IPS-11a (cell line): ENCODE data around the gene FBXW4.

Source experiments
- H3K4me3 ChIP-seq: one replicate; pipeline ENCODE4 v1.5.1; 2013; ENCODE audit warnings: low read depth, low read length, control low read depth

FBXW4 gene

DNA sequence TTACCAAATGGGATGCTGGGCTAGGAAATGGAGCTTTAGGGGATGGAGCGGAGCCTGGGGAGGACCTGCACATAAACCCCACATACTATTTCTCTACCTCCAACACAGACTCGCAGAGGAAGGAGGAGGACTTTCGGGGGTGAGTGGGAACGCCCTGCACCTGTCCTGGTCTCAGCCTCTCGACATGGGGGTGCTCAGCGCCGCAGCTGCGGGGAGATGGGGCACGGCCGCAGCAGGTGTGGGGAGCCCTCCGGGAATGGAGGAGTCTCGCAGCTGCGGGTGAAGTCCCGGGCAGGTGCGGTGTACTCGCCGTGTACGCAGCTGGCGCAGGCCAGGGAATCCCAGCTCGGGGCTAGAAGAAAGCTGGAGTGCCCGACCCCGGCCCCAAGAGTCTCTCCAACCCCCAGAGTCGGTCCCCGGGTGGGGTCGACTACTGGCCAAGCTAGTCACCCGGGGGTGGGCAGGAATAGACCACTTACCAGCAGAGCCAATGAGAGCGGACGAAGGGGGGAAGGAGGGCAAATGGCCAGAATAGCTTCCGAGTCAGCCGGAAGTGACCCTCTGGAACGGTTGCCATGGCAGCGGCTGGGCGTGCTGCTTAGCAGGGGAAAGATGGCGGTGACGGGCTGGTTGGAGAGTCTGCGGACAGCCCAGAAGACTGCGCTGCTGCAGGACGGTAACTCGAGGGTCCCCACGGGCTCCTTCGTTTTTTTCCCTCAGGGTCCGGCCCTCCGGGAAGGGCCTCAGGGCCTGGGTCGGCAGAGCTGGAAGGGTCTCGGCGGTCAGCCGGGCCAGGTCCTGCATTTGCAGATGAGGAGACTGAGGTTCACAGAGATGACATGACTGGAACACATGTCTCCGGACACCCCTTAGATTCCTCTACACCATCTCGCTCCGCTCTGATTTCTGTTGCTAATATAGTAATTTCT is 107.0 kb downstream of the FBXW4 start, which contains the start of the genes DPCD and POLL:
TSS of gene DPCD (plus strand) at position 597 of the 929 bp plus-strand sequence. CDS start at position 613, 16 bp downstream.
TSS of gene POLL (minus strand) at position 533 of the 929 bp plus-strand sequence. CDS start 897 bp downstream, outside the sequence.
- peak within 1 kb of the TSS; percentile 93 for H3K4me3 ChIP-seq

DNA sequence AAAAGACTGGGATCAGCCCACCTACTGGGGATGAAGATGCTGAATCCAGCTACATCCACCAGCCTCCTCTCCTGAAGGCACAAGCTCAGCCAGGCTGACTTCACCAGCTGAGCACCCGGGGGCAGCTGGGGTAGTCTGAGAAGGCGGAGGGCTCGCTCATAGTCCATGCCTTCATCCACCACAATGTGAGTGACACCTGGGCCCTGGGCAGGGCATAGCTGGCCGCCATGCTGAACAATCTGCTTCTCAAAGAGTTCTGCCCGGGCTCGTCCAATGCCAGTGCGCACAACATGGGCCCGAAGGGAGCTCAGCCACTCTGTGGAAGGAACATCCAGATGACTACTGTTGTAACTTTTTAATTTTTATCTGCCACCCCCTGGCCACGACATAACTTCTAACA is 109.1 kb downstream of the FBXW4 start:
- no peak overlapping the region for H3K4me3 ChIP-seq

DNA sequence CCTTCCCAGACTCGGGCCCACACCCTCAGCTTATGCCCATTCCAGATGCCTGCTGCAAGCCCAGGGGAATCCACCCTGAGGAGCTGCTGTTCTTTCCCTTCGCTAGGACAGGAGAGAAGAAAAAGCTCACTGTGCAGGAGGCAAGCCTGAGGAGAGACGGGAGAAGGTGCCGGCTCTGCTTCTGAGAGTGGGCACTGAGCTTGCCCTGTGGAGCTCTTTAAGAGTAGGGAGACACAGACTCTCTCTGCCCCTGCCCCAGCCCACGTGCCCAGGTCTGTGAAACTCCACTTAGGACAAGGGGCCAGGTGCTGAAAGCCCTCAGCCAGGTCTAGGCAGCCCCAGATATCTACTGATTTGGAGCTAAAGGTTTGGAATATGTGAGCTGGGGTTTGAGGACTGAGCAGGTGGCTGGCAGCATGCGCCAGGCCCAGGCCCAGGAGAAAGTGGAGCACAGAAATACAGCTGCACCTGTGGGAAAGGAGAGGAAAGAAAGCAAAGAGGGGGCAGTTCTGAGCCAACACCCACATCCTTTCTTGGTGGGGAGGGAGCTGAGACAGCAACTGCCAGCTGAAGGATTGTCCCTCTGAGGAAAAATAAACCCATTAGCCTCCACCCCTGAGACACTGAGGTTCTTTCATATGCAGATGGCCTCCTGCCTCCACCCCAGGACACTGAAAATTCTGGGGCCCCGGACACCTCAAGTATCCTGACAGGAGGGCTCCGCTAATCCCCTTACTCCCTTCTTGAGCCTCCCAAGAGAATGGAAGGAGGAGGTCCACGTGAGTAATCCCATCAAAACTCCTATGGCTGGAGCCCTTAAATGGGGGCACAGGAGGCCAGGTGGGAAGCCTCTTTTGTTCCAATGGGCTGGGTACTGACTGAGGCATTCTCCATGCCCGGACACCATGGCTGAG is 114.2 kb downstream of the FBXW4 start:
- no peak overlapping the region for H3K4me3 ChIP-seq

DNA sequence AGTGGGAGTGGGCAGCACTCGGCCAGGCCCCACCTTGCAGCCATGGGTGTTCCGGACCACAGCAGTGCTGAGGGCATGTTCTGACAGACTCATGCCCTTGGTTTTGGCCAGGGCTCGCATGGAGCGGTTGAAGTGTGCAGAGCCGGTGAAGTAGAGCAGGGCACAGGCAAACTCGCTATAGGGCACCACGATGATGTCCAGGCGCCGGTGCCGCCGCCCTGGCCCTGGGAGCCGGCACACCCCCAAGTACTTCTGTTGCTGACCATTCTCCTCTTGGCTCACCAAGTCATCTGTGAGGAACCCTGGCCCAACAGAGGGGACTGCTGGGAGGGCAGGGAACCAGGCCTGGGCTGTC is 115.5 kb downstream of the FBXW4 start:
- H3K4me3 ChIP-seq, result no peak overlapping the region

- H3K4me3 ChIP-seq, result no peak overlapping the region
These were observed 116.0 kb downstream of the FBXW4 start for GRCh38 chr10:101578803-101579515.

DNA sequence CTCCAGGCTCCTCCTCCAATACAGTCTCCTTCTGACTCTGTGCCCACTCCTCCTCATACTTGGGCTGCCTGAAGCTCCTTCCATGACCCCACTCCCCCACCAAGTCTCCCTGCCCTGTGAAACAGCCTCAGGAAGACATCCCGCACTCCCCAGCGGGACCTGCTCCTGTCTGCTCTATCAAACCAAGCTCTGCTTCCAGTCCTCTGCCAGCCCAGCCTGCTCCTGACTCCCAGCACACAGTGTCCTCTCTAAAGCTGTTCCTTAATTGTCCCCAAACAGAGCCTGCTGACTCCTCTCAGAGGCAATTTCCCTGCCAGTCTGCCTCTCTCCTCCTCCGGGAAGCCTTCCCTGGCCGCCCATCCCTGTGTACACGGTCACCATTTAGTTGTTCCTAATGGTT is 116.8 kb downstream of the FBXW4 start:
- H3K4me3 ChIP-seq, result no peak overlapping the region

- no peak overlapping the region for H3K4me3 ChIP-seq
These were observed 117.7 kb downstream of the FBXW4 start for GRCh38 chr10:101577121-101577871.

GRCh38 chr10:101576211-101576863 is 118.6 kb downstream of the FBXW4 start:
- H3K4me3 ChIP-seq, result no peak overlapping the region

GRCh38 chr10:101575580-101576210 is 119.3 kb downstream of the FBXW4 start:
- H3K4me3 ChIP-seq, result no peak overlapping the region

DNA sequence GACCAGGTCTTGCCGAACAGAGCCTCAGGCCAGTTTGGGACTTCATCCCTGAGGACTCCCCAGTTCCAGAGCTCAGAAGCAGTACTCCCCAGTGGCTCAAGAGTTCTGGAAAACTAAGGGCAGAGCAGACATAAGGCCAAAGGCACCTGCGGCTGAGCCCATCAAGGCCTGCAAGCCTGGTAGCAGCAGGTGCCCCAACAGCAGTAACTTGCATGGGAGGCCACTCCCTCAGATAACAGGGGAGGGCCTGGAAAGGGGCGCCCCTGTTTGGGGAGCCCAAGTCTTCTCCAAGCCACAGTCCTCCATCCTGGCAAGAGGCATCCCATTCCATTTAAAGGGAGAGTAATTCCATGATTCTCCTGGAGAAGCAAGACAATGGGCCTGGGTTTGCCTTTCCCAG is 119.9 kb downstream of the FBXW4 start:
- H3K4me3 ChIP-seq, result no peak overlapping the region

DNA sequence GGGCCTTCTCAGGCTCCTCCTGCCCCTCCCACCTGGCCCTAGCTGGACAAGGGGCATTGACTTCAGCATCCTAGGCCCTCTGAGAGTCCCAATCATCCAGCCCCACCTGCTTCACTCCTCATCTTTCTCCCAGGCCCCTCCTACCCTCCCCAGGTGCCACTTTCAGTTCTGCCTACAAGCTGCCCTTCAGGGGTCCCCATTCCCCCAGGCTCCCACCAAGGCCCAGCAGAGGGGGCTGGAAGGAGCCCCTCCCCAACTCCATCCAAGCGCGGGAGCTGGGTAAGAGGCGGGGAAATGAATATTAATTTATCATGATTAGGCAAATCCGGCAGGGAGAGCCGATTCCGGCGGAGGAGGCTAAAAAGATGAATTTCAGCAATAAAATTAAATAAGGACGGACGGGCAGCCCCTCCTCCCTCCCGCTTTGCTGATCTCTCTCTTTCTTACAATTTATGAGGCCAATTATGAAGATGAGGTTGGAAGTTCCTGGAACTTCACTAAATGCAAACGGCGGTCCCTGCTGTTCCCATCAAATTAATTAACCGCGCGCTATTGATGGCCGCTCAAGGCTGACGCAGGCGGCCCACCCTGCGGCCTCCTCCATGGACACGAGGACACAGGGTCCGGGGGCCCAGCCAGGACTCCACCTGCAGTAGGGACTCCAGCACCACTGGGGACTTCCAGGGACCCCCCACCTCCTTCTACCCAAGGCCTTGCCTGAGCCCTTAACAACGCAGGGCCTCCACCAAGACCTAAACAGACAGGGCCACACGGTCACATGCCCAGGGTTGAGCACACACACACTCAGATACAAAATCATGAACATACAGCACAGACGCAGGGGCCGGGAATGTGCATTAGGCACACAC is 120.9 kb downstream of the FBXW4 start:
- no peak overlapping the region for H3K4me3 ChIP-seq

GRCh38 chr10:101572785-101573184 is 122.2 kb downstream of the FBXW4 start:
- no peak overlapping the region for H3K4me3 ChIP-seq

GRCh38 chr10:101572126-101572525 is 122.8 kb downstream of the FBXW4 start:
- no peak overlapping the region for H3K4me3 ChIP-seq

DNA sequence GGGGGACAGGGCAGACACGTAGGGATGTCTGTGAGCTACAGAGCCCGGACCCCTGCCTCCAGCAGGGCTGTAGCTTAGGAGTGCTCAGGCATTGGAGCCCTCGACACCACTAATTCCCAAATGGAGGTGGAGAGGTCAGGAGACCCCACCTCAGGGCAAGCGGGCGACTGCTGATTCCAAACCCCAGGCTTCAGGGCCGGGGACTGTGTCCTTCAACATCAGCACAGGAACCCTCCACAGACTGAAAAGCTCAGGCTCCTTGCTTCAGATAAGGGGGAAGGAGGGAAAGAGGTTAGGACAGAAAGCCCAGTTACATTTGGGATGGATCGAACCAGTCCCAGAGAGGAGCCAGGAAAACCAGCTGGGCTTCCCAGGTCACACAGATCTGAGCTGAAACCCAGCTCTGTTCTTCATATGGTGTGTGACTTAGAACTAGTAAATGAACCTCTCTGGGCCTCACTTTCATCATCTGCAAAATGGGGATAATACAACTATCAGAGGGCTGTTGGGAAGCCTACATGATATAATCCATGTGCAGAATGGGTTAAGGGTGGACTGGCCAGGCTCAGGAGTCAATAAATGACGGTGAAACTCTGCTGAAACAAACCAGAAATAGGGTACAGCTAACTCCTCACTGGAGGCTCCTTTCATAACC is 123.6 kb downstream of the FBXW4 start:
- H3K4me3 ChIP-seq, result no peak overlapping the region

DNA sequence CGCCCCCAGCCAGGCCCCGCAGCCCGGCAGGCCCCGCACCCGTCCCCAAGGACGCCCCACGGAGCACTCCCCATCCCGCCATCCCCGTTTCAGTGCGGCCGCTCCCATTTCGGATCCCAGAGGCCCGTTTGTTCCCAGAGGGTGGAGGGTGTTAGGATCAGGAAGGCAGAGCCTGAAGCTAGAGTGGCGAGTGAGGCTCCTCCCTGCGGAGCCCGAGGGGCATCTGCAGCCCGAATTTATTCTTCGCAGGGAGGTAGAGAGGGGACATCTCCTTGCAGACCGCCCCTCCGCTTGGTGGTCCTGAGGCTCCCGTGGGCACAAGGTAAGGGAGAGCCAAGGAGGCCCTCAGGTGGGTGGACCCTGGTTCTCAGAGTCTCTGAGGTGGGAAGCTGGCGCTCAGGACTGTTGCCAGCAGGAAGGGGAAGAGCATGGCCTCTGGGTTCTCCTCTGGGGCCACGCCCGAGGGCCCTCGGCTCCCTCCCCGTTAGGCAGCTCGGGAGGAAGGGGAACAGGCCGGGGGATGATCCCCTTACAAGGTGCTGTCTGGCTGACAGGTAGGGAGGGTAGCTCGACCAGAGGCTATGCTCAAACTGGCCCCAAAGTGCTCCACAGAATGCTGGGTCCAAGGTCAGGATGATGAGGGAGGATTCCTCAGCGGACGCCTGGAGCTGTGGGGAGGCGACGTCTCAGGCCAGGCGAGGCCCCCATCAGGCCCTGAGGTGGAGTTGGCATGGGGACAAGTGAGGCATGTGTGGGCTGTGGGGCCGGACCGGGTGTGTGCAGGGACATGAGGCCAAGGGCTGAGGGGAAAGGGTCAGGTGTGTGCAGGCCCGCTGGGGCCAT is 124.3 kb downstream of the FBXW4 start:
- H3K4me3 ChIP-seq, result peak overlapping the region; percentile 44

DNA sequence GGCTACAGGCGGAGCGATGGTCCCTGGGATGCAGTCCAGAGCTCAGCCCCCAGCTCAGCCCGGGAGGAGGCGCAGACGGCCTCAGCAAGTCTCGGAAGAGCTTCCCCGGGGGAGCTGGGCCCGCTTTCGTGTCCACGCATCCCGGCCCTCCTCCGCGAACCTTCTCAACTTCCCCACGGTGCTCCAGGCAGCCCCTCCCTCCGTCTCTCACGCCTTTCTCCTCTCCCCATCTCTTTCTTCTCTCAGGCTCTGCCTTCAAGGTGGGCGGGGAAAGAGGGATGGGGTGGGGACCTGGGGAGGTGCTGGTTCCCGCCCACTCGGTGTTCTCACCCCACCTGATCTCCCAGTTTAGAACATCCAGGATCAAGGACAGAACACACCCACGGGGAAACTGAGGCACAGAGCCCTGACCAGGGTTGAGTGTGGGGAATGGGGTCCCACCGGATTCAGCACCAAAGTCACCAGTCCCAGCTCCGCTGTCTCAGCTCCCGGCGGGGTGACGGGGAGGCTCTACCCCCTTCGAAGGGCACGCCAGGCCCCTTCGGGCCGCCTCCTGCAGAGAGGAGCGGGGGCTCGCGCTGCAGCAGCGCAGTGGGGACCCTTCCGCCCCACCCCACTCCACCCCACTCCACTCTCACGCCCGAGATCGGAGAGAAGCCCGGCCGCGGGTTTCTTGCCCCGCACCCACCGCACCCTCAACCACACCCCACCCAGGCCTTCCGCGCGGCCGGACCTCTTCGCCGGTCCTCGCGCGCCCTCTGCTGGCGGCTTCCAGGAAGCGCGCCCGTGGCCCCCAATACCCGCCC is 125.1 kb downstream of the FBXW4 start:
- peak overlapping the region; percentile 64 for H3K4me3 ChIP-seq
